MM.1S (cell line): Measurements from ENCODE around the gene ZNF787.

Experiments
- CTCF ChIP-seq: fragments of 300-600 bp; sonication (generic); IDR thresholded peaks from 2 replicates; pipeline ENCODE4 v1.5.1; 2016; ENCODE audit warnings: antibody characterized with exemption, low read length, mixed read lengths
- EZH2 ChIP-seq: fragments of 300-600 bp; sonication (generic); optimal IDR thresholded peaks from 2 replicates; pipeline ENCODE3; 2017; ENCODE audit warnings: low read depth, mild to moderate bottlenecking, antibody characterized with exemption, low read length, mixed read lengths
- EZH2phosphoT487 ChIP-seq: fragments of 300-600 bp; sonication (generic); IDR thresholded peaks from 2 replicates; pipeline ENCODE4 v1.6.1; 2018; ENCODE audit warnings: antibody characterized with exemption, low read length

DNA sequence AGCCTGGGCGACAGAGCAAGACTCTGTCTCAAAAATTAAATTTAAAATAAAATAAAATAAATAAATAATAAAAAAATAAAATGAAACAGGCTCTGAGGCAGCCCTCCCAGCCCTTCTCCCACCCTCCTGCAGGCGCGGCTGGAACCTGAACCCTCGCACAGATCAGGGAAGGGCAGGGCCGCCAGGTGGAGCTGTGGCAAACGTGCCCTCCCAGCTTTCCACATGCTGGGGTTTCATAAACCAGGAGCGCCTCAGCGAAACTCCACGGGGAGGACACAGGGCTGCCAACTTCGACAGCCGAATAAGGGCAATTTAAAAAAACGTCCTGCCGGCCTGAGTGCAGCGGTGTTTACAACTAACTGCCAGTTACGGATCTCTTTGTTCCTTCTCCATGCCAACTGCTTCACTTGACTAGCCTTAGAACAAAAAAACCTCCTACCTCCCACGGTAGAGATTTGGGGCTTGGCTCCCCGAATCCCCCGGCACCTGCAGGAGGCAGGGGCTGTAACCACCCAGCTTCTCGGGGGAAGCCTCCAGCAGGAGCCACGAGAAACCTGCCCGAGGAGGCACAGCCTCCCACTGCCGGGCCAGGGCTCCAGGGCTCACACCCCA is 15.9 kb downstream of the ZNF787 start:
- TF ChIP-seq CTCF = no peak
- TF ChIP-seq EZH2 = no peak
- TF ChIP-seq EZH2phosphoT487 = no peak
